GM10248 (cell line): ENCODE measurements around the gene OR52L1.
"Not testable (repeated sequence)": the region's sequence is repeated elsewhere in the genome, so short reads cannot be mapped to it uniquely, and the experiment has no call there.

Experiments used
- CTCF ChIA-PET: fragments of 300-600 bp; sonication (Branson Sonifier 250); formaldehyde crosslinking; extraction: SDS; loops from one replicate; lab custom pipeline; 2021; ENCODE audit warnings: antibody characterized with exemption; lab: Yijun Ruan, JAX
- POLR2A ChIA-PET: fragments of 350-650 bp; sonication (Branson Sonifier 250); formaldehyde crosslinking; extraction: SDS; loops from one replicate; lab custom pipeline; 2020; ENCODE audit warnings: antibody characterized with exemption; lab: Yijun Ruan, JAX
- DNase-seq: peaks from one replicate; pipeline ENCODE4 v3.0.0; 2012; ENCODE audit errors: extremely low spot score
- TF ChIP-seq, protein P1 (sequence below): IDR thresholded peaks from 2 replicates; pipeline ENCODE4 v1.5.1; 2012; ENCODE audit warnings: mild to moderate bottlenecking, low read depth; ENCODE audit errors: extremely low read depth, missing control alignments, control extremely low read depth

Gene OR52L1

DNA sequence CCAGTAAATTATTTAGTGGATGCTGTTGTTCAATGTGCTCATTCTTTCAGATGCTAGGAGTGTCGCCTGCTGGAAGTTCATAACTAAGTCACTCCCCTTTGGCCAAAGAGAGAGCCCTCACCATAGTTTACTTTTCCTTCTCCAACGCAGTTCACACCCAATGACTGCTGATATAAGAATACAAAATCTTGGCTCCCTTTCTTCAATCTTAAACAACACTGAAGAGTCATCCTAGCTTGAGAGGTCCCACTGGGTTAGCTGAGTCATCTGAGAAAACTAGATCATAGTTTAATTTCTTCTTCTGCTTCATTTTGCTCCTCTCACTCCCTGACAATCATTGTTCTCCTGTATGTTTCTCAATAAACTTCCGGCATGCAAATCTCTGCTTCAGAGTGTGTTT, 5.4 kb upstream of the OR52L1 start:
- TF ChIP-seq, protein P1, sequence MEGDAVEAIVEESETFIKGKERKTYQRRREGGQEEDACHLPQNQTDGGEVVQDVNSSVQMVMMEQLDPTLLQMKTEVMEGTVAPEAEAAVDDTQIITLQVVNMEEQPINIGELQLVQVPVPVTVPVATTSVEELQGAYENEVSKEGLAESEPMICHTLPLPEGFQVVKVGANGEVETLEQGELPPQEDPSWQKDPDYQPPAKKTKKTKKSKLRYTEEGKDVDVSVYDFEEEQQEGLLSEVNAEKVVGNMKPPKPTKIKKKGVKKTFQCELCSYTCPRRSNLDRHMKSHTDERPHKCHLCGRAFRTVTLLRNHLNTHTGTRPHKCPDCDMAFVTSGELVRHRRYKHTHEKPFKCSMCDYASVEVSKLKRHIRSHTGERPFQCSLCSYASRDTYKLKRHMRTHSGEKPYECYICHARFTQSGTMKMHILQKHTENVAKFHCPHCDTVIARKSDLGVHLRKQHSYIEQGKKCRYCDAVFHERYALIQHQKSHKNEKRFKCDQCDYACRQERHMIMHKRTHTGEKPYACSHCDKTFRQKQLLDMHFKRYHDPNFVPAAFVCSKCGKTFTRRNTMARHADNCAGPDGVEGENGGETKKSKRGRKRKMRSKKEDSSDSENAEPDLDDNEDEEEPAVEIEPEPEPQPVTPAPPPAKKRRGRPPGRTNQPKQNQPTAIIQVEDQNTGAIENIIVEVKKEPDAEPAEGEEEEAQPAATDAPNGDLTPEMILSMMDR = no peak
- ChIA-PET CTCF (interaction anchor here (1.0 to 2.1 kb wide), 6 partner anchors 10 to 371 kb away, joined by 3 to 10 read pairs (median 5); no protein-coding TSS in a partner anchor), POLR2A (no interaction called here)
- no peak for DNase-seq

DNA sequence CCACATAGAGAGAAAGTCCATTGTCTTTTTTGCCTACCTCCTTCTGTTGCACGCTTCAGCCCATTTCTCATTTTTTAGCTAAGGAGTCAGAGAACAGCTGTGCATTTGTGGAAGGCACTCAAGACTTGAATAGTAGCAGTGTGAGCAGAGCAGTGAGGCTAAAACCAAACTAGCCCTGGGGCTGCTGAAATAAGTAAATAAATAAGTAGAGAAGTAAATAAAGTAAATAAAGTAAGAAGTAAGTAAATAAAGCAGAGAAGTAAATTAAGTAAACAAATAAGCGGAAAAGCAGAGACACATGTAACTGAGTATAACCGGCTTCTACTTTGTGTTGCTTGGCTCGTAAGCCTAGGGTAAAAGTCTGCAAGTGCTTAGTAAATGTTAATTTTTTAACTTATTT, 2.4 kb upstream of the OR52L1 start:
- no peak for DNase-seq
- ChIA-PET CTCF (no interaction called here), POLR2A (no interaction called here)
- TF ChIP-seq, protein P1 = no peak

DNA sequence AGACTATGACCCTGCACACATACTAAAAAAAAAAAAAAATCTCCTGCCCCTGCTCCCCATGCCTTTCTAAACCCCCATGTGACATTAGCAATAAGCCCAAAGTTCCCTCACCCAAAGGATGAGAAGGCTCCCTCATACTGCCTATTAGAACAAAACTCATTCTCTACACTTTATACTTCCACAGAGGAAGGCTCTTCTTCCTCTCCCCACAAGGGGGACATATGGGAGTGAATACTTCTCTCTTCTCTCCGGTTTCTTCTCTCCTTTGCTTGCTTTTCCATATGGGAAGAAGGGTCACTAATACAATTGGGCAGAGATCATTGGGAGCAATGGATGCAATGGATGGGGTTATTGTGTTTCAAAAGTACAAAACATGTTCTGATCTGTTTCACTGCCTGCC, 3.3 kb downstream of the OR52L1 start:
- ChIA-PET POLR2A (no interaction called here), CTCF (no interaction called here)
- DNase-seq = no peak
- TF ChIP-seq, protein P1 = no peak

DNA sequence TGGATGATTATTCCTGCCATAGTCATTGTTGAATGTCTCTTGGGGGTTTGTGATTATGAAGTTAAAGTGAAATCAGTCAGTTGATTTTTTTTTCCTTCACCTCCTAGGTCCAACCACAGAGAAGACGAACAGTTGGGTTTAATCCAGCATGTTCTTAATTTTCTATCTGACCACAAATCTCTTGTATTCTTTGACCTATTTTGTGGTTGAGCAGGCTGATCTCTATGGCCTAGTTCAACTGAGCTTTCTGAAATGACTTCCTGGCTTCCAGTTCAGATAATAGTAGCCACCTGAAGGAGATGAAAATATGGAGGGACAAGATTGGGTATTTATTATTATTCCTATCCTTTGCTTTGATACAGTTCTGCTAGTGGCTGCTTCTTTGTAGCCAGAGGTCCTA, 13.3 kb downstream of the OR52L1 start:
- ChIA-PET POLR2A (no interaction called here), CTCF (interaction anchor here (1.2 kb wide), 1 partner anchor 10 kb away, joined by 3 read pairs; no protein-coding TSS in a partner anchor)
- no peak for DNase-seq
- TF ChIP-seq, protein P1 = no peak

DNA sequence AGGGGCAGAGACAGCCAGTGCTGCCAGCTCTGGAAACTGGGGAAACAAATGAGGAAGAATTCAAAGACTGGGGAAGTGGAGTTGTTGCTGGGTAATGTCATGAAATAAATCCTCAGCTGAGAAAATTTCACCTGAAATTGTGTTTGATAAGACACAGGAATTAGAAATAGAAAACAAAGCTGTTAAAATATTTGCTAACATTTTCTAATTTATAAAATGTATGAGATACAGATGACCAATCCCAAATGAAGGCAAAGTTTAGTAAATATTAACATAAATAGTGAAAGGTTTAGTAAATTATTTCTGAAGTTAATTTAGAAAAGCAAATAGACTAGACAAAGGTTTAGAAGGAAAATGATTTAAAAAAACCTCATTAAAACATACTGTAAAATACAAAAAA, 18.4 kb downstream of the OR52L1 start, which contains the start of gene OR56A5:
Gene OR56A5 (minus strand): TSS at position 101 of the 400 bp plus-strand sequence. CDS start 0 bp downstream, at position 101.
- ChIA-PET POLR2A (no interaction called here), CTCF (no interaction called here)
- TF ChIP-seq, protein P1 = no peak
- DNase-seq = no peak

DNA sequence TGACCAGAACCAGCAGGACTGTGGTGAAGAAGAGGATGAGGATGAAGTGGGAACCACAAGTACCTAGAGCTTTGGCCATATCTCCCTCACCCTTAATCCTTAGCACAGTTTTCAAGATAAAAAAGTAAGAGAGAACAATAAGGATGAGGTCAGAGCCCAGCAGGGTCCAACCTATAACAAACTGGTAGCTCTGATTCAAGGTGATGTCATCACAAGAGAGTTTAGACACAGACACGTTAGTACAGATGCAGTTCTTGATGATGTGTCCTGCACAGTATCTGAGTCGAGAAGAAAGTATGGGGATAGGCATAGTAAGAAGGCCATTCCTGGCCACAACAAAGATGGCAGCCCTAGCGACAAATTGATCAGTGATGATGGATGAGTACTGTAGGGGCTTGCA, 19.1 kb downstream of the OR52L1 start:
- POLR2A ChIA-PET = no interaction called here
- DNase-seq = no peak
- CTCF ChIA-PET = no interaction called here
- TF ChIP-seq, protein P1 = no peak

DNA sequence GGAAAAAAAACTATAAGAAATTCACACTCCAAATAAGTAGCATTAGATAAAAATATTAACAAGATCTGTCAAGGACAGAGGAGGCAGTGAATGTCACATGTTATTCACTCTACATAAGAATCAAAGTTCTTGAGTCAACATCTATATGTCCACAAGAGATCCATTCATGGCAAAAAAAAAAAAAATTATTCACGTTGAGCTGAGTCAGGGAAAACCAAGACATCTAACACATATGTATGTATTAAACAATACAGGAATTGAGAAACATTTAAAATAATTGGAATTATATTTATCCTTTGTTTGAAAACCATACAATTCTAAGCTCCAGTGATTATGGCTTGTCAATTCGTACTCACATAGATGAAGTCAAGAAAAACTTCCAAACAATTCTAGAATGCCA, 19.8 kb downstream of the OR52L1 start:
- CTCF ChIA-PET = no interaction called here
- no peak for DNase-seq
- TF ChIP-seq, protein P1 = no peak
- POLR2A ChIA-PET = no interaction called here

DNA sequence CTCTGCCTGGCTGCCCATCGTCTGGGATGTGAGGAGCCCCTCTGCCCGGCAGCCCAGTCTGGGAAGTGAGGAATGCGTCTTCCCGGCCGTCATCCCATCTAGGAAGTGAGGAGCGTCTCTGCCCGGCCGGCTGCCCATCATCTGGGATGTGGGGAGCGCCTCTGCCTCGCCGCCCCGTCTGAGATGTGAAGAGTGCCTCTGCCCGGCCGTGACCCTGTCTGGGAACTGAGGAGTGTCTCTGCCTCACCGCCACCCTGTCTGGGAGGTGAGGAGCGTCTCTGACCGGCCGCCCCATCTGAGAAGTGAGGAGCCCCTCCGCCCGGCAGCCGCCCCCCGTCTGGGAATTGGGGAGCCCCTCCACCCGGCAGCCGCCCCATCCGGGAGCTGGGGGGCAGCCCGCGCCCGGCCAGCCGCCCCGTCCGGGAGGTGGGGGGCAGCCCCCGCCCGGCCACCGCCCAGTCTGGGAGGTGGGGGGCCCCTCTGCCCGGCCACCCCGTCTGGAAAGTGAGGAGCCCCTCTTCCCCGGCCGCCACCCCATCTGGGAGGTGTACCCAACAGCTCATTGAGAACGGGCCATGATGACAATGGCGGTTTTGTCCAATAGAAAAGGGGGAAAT, 26.0 kb downstream of the OR52L1 start:
- POLR2A ChIA-PET, CTCF ChIA-PET, DNase-seq: not testable (repeated sequence)
